GM23338 (cell line): Measurements from ENCODE around the gene DYNLT5. TPM values are rescaled to one million over a fixed set of nuclear protein-coding genes. Genes with fewer than 3 reads are reported as not detected.

Source experiments
- ATAC-seq: fragments of 200-7000 bp; cut with Tn5 transposase; 3 replicates; pipeline ENCODE4 v1.9.1; 2020
- DNase-seq: peaks from one replicate; pipeline ENCODE4 v3.0.0-alpha.2; 2015; ENCODE audit warnings: low spot score
- H2AFZ ChIP-seq: fragments of 200-600 bp; sonication (generic); 2 replicates; pipeline ENCODE4 v1.8.0; 2016; ENCODE audit warnings: antibody characterized with exemption, mild to moderate bottlenecking, moderate library complexity
- H3F3A ChIP-seq: fragments of 200-600 bp; sonication (generic); replicated peaks from 2 replicates; pipeline ENCODE4 v1.8.0; 2017; ENCODE audit warnings: antibody characterized with exemption, mixed run types, low read depth
- H3K27ac ChIP-seq: fragments of 200-600 bp; sonication (generic); 2 replicates; pipeline ENCODE4 v1.6.1; 2016; ENCODE audit warnings: low read depth
- H3K27me3 ChIP-seq: fragments of 200-600 bp; sonication (generic); 2 replicates; pipeline ENCODE4 v1.8.0; 2016; ENCODE audit warnings: mild to moderate bottlenecking, mixed run types, moderate library complexity; ENCODE audit not compliant: insufficient read depth
- H3K36me3 ChIP-seq: fragments of 200-600 bp; sonication (generic); 2 replicates; pipeline ENCODE4 v1.8.0; 2016; ENCODE audit warnings: mild to moderate bottlenecking; ENCODE audit not compliant: insufficient read depth
- H3K4me1 ChIP-seq: fragments of 200-600 bp; sonication (generic); 2 replicates; pipeline ENCODE4 v1.8.0; 2016; ENCODE audit warnings: mild to moderate bottlenecking, moderate library complexity; ENCODE audit not compliant: insufficient read depth
- H3K4me2 ChIP-seq: fragments of 200-600 bp; sonication (generic); 2 replicates; pipeline ENCODE4 v1.7.1; 2017; ENCODE audit warnings: mixed run types
- H3K4me3 ChIP-seq: fragments of 200-600 bp; sonication (generic); 2 replicates; pipeline ENCODE4 v1.6.1; 2016; ENCODE audit warnings: mixed run types
- H3K79me2 ChIP-seq: fragments of 200-600 bp; sonication (generic); replicated peaks from 2 replicates; pipeline ENCODE4 v1.8.0; 2017; ENCODE audit warnings: mild to moderate bottlenecking; ENCODE audit not compliant: insufficient read depth
- H3K9me2 ChIP-seq: fragments of 200-600 bp; sonication (generic); 2 replicates; pipeline ENCODE4 v1.8.0; 2017; ENCODE audit not compliant: insufficient read depth
- H4K20me1 ChIP-seq: fragments of 200-600 bp; sonication (generic); replicated peaks from 2 replicates; pipeline ENCODE4 v1.8.0; 2017; ENCODE audit warnings: mild to moderate bottlenecking; ENCODE audit not compliant: insufficient read depth
- H3K27ac Mint-ChIP-seq: 2 replicates; pipeline ENCODE4 v1.8.0; 2020; ENCODE audit warnings: inconsistent platforms, mild to moderate bottlenecking, moderate library complexity, mixed read lengths
- H3K27me3 Mint-ChIP-seq: 3 replicates; pipeline ENCODE4 v1.8.0; 2022; ENCODE audit warnings: low read depth, mild to moderate bottlenecking, moderate library complexity, mixed read lengths, inconsistent platforms; ENCODE audit not compliant: insufficient read depth, poor library complexity
- H3K36me3 Mint-ChIP-seq: 3 replicates; pipeline ENCODE4 v1.8.0; 2021; ENCODE audit warnings: low read depth, mild to moderate bottlenecking, inconsistent platforms, moderate library complexity, mixed read lengths
- H3K4me1 Mint-ChIP-seq: 3 replicates; pipeline ENCODE4 v1.8.0; 2020; ENCODE audit warnings: mild to moderate bottlenecking, inconsistent platforms, mixed read lengths
- H3K4me3 Mint-ChIP-seq: 3 replicates; pipeline ENCODE4 v1.8.0; 2021; ENCODE audit warnings: moderate library complexity, mild to moderate bottlenecking, inconsistent platforms, mixed read lengths
- H3K9me3 Mint-ChIP-seq: 3 replicates; pipeline ENCODE4 v1.8.0; 2020; ENCODE audit warnings: moderate library complexity, mild to moderate bottlenecking, inconsistent platforms, mixed read lengths
- CREB1 ChIP-seq: fragments of 250-450 bp; sonication (Bioruptor Pico); IDR thresholded peaks from 2 replicates; pipeline ENCODE4 v1.5.0; 2020; ENCODE audit warnings: low read depth, mild to moderate bottlenecking, moderate library complexity
- CTCF ChIP-seq, 2 experiments: fragments of 200-600 bp in 1 of 2; sonication (generic) in 1 of 2; conservative IDR thresholded peaks; 2 replicates each; pipeline versions ENCODE4 v1.5.1 to v1.6.1; 2016 to 2017; ENCODE audit warnings: antibody characterized with exemption in 2 of 2, low read depth in 2 of 2, mild to moderate bottlenecking in 2 of 2, moderate library complexity in 1 of 2
- ETS1 ChIP-seq: IDR thresholded peaks from 2 replicates; pipeline ENCODE4 v1.6.1; 2016; ENCODE audit warnings: antibody characterized with exemption
- EZH2phosphoT487 ChIP-seq: fragments of 200-600 bp; sonication (generic); IDR thresholded peaks from one replicate; pipeline ENCODE4 v1.8.1; 2018; ENCODE audit warnings: antibody characterized with exemption; ENCODE audit not compliant: unreplicated experiment
- POLR2AphosphoS5 ChIP-seq: IDR thresholded peaks from 2 replicates; pipeline ENCODE4 v1.6.1; 2016; ENCODE audit warnings: antibody characterized with exemption, low read depth
- ZNF331 ChIP-seq: fragments of 250-450 bp; sonication (Bioruptor Pico); IDR thresholded peaks from 2 replicates; pipeline ENCODE4 v1.5.0; 2020; ENCODE audit warnings: low read depth, mild to moderate bottlenecking, moderate library complexity
- ZNF462 ChIP-seq: fragments of 250-450 bp; sonication (Bioruptor Pico); IDR thresholded peaks from 2 replicates; pipeline ENCODE4 v1.5.0; 2020; ENCODE audit warnings: mild to moderate bottlenecking, moderate library complexity
- polyA plus RNA-seq: library from polyadenylated mRNA; unstranded; fragments of >200 nt; fragmentation: Nextera tagmentation; extraction: Ambion mirVana; gene quantifications from 2 replicates; pipeline ENCODE4 v1.2.1, GENCODE V29; 2016
- total RNA-seq: library from RNA; depleted of rRNA; stranded (reverse); fragments of >200 nt; shearing (Covaris generic); gene quantifications from 2 replicates; pipeline ENCODE4 v1.2.3, GENCODE V29; 2014

DYNLT5 gene
- total and polyA plus RNA-seq, 2 experiments from 2014 or later, result 0.95 to 2.8 TPM

- TF ChIP-seq ZNF462 (CRISPR knock-in tag), result no peak
These were observed 4.8 kb upstream of the DYNLT5 start (continued) for GRCh38 chr1:66747501-66747900.

- H3K4me1 Mint-ChIP-seq, result peaks cover 8% of the 10 kb centered on the region
- no peak overlapping the region for H2AFZ ChIP-seq
- H3K4me3 Mint-ChIP-seq, result no peak overlapping the region
- H3K79me2 ChIP-seq, result no peaks in the 10 kb centered on the region
- H3K4me3 ChIP-seq, result no peak overlapping the region
- H3K27me3 Mint-ChIP-seq, result peaks cover 16% of the 10 kb centered on the region
- H4K20me1 ChIP-seq, result no peaks in the 10 kb centered on the region
- H3K4me1 ChIP-seq, result 0 out of 2 replicates have a peak, but pooled peaks cover 3% of the 10 kb centered on the region
- H3K27ac Mint-ChIP-seq, result no peak overlapping the region
- DNase-seq (no peak), ATAC-seq (no peak)
- no peaks in the 10 kb centered on the region for H3K9me3 Mint-ChIP-seq
- H3K36me3 ChIP-seq, result no peaks in the 10 kb centered on the region
- H3K9me2 ChIP-seq, result no peaks in the 10 kb centered on the region
- peaks cover 26% of the 10 kb centered on the region for H3K27me3 ChIP-seq
- no peak overlapping the region for H3K4me2 ChIP-seq
- no peak overlapping the region for H3K27ac ChIP-seq
- H3K36me3 Mint-ChIP-seq, result no peaks in the 10 kb centered on the region
- H3F3A ChIP-seq, result no peaks in the 10 kb centered on the region
- no peak for TF ChIP-seq CREB1
- TF ChIP-seq ETS1, result no peak
- TF ChIP-seq POLR2AphosphoS5, result no peak
- no peak for TF ChIP-seq ZNF331 (CRISPR knock-in tag)
- TF ChIP-seq EZH2phosphoT487, result no peak
- TF ChIP-seq CTCF (conservative IDR thresholded peaks at IDR 0.05; ENCODE audit: low read depth in 2 of 2), result no peak
- no peak for TF ChIP-seq ZNF462 (CRISPR knock-in tag)
These were observed 1.7 kb upstream of the DYNLT5 start for GRCh38 chr1:66750577-66750976.
